NOMO-1 treated with DMSO at 0.1 percent for 48 hours (cell line): ENCODE results near the gene SLC31A2.
"Not testable (repeated sequence)": the region's sequence is repeated elsewhere in the genome, so short reads cannot be mapped to it uniquely, and the experiment has no call there.

Experiments used
- DNase-seq: peaks from one replicate; lab custom pipeline; 2025; ENCODE audit not compliant: unreplicated experiment; lab: John Stamatoyannopoulos, UW

The SLC31A2 gene

DNA sequence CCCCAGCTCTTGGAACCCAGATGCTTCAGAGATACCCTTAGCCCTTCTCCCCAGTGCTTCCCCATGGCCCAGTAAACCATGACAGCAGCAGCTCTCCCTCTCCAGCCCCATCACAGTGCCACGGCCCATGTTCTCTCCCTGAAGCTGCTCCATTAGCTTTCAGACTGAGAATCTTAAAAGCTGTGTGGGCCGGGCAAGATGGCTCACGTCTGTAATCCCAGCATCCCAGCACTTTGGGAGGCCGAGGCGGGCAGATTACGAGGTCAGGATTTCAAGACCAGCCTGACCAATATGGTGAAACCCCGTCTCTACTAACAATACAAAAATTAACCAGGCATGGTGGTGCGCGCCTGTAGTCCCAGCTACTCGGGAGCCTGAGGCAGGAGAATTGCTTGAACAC is 1.2 kb upstream of the SLC31A2 start:
- not testable (repeated sequence) for DNase-seq

DNA sequence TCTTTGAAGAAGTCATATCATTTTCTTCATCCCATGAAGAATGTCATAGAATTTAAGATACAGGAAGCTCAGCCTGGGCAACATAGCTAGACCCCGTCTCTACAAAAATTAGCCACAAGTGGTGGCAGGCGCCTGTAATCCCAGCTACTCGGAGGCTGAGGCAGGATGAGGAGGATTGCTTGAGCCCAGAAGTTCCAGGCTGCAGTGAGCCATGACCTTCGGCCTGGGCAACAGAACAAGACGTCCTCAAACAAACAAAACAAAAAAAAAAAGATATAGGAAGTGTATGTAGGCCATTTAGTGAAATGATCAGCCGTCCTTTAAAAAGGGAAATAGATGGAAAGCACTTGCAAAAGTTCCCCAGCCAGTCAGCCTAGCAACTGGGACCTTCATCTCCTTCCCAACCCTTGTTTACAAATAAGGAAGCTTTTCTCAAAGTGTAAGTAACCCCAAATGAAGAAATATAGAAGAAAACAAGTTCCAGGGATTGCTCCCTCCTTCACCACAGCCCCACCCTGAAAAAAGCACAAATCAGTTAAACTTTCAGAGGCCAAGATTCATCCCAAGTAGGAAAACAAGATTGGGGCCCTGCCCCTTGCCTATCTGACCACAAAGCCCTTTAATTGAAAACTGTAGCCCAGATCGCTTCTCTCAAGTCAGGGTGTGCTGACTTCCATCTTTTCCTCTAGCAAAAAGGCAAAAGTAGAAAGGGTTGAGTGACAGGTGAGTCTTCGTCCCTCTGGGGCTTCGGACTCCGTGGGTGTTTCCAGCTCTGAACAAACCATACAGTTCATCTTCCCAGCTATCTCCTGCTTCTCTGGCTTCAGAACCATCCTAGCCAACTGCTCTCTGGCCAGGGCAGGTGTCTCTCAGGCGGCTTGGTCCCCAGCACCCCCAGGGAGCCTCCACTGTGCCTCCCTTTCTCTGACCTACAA is 1.2 kb downstream of the SLC31A2 start:
- peak; percentile 39 for DNase-seq

DNA sequence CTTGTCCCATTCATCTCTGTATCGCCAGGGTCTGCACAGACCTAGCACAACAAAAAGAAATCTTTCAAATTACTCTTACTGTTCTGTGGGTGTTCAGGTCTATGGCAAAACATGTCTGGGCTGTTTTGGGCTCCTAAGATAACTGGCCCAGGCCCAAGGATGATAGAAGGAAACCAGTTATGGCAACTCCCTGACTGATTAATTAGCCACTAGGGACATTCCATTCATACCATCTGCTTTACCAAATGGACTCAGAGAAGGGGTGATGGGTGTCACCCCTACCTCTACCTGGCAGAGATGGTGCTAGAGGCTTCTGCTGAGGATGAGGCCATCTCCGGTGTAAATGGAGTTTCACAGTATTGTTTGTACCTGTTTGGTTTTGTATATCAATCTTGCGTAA is 1.9 kb downstream of the SLC31A2 start:
- no peak for DNase-seq

DNA sequence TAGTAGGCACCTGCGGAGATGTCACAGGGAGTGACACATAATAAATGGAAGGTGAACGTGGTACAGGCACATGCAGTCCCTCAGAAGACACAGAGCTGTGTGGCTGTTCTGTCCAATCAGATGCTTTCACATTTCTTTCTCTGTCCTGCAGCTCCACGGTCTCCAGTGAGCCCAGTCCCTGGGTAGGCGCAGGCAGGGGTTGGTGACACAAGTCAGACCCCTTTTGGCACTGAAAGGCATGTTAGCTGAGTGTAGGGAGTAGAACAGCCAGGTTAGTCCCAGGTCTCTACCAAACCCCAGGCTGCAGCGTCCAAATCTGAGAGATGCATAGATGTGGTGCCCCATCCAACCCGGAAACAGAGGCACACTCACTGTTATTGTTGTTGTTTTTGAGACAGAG is 2.8 kb downstream of the SLC31A2 start:
- no peak for DNase-seq

DNA sequence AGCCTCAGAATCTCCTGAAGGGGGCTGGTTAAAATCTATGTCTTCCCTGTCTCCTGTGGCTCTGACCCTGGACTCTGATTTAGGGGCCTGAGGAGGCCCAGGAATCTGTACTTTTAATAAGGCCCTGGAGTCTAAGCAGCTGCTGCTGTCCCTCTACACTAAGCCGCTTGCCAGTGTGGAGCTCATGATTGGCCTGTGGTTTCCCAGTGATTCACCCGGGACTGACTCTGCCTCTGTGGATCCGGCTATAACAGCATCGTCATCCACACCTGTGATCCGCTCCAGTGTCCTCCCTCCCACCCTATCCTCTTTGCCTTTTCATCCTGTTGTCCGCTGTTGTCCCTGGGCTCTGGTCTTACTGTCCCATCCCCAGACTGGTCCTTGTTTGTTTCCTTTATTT is 3.7 kb downstream of the SLC31A2 start:
- peak; percentile 38 for DNase-seq

DNA sequence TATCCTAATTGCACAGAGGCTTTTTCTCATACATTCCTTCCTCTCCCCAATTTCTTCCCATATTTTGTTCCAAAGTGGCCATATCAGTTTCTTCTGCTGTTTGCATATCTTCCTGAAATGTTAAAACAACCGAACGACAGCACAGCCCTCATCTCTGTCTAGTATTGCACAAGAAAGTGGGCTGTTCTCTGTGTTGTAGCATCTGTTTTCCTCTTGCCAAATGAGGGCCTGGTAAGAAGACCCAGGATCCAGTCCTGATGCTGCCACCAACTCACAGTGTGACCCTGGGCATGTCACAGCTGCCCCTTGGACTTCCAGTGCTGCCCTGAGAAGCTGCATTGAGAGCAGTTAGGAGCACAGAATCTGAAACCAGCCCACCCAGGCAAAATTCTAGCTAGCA is 4.1 kb downstream of the SLC31A2 start:
- DNase-seq: peak; percentile 56

DNA sequence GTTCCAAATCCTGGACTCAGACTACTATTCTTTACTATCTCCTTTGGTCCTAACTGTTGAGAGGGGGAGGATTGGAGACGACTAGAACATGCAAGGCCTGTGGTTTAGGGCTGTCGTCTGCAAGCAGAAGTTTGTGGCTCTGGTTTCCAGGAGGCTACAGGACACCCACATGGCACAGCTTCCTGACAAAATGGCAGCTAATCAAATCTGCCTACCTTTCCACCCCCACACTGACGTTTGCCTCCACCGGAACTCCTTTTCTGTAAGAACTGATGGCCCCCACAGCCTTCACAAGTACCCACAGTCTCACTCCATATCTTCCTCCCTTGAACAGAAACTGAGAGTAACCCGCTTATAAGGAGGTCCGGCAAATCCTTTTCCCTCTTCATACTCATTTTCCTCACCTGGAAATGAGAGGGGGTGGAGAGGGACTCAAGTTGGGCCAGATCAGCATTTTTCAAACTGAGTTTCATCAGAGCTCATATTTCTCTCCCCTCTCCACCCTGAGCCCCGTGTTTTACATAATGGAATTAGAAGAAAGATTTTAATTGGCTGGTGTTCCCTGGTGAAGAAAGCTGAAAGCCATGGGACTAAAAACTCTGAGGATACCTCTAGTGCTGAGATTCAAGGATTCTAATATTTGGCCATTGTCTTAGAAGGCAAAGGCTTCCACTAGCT is 5.2 kb downstream of the SLC31A2 start:
- DNase-seq: peak; percentile 65

DNA sequence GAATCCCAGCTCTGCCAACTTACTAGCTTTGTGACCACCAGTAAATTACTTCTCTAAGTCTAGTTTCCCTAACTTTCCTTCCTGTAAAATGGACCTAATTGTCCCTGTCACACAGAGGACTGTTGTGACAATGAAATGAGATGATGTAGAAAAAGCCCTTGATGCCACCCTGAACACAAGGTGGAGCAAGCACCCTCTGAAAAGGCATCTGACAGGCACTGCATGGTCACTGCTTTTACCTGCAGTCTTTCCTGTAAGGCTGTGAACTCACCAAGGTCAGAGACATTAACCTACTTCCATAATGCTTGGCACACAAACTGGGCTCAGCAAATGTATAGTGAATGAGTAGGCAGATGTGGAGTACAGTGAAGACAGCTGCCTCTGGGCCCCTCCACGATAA is 6.1 kb downstream of the SLC31A2 start:
- DNase-seq: no peak

DNA sequence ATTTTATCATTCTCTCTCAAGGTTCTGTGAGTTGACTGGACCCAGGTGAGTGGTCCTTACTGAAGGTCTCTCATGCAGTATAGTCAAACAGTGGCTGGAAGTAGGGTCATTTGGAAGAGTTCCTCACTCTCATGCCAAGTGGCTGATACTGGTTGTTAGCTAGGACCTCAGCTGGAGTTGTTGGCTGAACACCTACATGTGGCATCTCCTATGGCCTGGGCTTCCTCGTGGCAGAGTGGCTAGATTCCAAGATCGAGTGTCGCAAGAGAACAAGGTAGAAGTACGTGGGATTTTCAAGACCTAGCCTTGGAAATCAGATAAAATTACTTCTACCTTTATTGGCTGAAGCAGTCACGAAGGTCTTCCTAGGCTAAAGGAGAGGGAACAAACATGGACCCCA is 7.6 kb downstream of the SLC31A2 start:
- DNase-seq: no peak

DNA sequence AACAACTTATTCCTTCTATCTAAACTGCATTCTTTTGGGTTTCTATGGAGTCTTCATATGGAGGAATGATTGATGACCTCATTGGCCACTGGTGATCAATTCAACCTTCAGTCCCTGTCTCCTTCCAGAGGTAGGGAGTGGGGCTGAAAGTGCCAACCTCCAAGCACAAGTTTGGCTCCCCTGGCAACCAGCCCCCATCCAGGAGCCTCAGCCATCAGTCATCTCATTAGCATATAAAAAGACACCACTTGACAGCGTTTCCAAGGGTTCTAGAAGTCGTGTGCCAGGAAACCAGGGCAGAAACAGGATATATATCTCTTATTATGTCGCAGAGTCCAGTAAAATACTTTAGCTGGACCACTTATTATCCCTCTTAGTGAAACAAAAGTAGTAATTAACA is 9.8 kb downstream of the SLC31A2 start:
- no peak for DNase-seq

DNA sequence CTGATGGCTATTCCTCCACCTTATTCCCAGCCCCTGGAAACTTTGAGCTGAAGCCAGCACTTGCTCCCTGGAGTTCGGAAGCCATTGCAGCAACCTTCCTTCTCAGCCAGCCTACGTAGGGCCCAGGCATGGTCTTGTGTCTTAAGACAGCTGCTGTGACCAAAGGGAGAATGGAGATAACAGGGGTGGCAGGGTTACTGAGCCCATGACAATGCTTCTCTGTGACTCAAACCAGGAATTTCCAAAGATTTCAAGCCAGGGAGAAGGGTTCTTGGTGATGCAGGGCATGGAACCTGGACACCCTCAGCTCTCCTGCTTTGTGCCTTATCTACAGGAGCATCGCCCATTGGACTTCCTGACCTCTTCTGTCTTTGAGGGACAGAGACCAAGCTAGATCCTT is 12.2 kb downstream of the SLC31A2 start:
- DNase-seq: no peak

DNA sequence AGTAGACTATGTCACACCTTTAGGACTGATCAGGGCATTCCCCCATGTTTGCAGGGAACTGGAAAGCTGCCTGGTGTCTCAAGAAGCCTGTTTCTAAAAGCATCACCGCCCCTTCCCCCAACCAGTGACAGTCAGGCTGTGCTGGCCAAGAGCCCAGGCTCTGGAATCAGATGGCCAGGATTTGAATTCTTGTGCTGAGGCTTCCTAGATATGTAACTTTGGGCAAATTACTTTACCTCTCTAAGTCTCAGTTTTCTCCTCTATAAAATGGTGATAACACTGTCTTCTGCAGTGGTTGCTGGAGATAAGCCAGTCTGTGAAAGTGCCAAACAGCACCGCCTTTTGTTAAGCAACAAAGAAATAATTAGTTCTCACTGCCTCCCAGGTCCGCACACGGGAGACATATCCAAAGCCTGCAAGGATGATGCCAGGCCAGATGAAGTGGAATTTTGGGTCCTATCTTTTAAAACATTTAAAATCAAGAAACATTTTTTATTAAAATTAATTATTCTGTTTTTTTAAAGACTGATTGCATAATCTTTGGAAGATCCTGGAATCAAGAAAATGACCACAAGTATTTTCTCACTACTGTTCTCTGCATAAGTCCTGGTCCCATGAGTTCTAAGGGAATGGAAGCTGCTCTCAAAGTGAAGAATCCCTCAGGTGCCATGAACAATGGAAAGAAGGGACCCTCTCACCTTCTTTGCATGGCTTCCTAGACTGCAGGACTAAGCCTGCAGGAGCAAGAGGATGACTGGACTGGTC is 13.9 kb downstream of the SLC31A2 start:
- no peak for DNase-seq

DNA sequence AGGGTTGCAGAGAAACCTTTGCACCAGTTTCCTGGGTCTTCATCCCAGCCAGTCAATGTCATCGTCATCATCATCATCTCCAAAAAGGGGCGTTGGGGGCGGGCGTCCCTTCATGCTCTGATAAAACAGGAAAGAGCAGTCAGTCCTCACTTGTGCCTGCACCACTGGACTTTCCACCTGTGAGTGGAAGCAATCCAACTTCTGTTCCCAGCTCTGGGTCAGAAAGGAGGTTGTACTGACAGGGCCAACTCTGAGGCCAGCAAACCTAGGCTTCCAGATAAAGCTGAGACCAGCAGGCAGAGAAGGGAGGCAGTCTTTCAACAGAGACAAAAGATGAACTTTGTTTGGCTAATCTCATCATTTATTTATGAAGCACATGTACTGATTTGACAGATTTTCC is 15.2 kb downstream of the SLC31A2 start:
- no peak for DNase-seq

DNA sequence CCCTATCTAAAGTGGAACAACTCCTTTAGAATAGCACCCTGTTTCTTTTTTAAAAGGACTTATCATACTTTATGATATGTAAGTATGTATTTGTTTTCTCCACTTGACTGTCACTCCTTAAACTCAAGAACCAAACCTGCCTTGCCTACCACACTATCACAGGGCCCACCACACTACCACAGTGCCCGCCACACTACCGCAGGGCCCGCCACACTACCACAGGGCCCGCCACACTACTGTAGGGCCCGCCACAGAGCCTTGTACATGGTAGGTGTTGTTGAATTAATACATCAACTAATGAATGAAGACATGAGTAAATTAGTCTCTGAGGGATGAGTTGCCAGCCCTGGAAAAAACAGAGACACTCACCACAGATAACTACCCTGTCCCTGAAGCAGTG is 18.0 kb downstream of the SLC31A2 start:
- no peak for DNase-seq

DNA sequence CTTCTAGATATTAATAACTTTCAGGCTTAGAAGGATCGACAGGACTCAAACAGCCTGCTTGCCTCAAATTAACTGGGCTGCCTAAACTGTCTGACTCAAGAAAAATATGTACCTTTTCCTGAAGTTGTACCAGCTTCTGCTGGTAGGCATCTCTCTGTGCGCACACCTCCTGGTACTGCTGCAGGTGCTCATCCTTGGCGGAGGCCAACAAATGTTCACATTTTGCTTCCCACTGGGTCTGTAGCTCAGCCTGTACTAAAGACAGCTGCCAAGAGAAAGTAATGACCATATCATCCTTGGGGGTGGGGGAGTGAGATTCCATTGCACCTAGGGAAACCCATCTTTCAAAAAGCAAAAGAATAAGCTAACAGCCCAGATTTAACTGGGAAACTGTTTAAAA is 22.5 kb downstream of the SLC31A2 start:
- no peak for DNase-seq

DNA sequence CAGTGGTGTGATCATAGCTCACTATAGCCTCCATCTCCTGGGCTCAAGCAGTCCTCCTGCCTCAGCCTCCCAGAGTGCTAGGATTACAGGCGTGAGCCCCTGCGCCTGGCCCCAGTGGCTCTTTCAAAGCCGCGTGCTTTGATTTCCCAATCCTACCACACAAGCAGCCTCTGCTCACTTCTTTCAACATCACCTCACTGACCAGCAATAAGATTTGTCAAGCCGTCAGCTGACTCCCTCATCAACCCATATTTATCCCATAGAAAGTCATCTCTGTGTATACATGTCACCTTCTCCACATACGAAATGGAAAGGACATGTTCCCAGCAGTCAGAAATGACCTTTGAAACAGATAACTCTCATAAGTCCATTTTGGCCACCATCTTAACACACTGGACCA is 26.0 kb downstream of the SLC31A2 start:
- no peak for DNase-seq

DNA sequence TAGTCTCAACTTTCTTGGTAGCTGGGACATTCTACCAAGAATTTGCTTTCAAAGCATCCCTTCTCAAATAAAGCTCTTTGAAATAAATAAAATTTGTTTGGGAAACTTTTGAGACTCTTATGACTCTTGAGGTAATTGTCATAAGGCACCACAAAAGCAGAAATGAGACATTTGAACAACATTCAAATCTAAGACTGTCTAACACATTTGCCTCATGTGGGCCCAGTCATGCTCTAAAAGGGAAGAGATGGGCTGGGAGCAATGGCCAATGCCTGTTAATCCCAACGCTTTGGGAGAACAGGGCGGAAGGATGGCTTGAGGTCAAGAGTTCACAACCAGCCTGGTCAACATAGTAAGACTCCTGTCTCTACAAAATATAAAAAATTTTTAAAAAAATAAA is 26.4 kb downstream of the SLC31A2 start:
- DNase-seq: no peak

DNA sequence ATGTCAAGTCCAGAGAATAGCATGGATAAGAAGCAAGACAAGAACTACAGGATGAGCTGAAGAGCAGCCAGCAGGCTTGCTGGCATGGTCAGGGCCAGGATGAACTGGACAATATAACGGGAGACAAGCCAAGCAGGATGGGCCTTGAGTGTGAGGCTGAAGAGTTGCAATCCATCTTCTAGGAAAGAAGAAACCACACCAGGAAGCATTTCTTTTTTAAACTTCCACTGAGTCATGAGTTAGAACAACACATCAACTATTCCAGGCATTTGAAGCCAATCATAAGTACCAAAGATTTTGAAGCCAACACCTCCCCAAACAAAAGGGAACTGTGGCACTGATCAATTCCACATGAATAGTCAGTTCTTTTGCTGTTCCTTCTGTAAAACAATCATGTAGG is 27.3 kb downstream of the SLC31A2 start:
- no peak for DNase-seq

DNA sequence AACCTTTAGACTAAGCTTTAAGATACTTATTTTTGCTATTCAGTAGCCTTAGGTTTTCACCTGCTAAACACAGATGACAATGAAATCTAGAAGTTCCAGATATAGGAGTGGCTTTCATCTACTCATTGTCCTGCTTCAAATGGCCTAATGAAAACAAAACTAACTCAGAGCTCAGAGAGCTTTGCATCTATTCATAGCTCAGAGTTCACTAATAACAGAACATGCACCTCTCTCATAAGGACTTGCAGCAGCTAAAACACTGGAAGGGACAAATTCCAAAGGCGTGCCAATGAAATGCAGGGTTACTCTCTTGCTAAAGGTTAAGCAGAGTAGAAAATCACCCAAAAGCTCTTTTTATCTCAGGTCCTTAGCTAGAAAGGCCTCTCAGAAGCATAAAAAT is 29.0 kb downstream of the SLC31A2 start:
- no peak for DNase-seq

DNA sequence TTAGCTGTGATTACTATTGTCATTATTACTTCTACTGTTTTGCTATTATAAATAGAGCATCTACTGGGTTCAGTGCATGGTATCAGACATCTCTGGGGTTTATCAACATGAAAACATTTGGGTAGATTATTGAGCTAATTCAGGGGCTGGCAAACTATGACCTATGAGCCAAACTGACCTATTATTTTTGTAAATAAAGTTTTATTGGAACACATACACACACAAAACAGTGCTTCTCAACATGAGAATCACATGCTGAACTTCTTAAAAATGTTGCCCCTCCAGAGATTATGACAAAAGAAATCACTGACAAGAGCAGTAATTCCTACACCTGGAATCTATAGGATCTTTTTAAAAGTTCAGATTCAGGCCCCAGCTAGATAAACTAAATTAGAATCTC is 30.4 kb downstream of the SLC31A2 start:
- DNase-seq: no peak

DNA sequence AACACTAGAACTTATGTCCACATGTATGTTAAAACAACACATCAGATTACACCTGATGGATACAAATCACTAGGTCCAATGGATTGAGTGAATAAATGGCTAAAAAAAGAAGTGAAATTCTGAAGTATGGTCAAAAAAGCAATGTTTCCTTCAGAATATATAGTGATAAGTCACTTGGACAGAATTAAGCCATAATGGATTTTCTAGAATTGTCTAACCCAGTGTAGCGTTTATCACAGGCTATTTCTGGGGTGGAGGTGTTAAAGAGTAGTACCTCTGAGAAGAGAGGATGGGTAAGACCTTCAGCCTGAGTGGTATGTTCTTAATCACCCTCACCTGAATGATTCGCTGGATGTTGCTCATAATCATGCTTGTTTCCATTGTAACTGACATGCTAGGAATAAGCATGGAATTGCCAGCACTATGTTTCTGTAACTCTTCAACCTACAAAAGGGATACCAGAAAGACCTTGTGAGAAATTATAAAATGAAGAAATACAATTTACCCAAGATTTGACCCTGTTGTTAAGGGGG is 33.2 kb downstream of the SLC31A2 start:
- no peak for DNase-seq

DNA sequence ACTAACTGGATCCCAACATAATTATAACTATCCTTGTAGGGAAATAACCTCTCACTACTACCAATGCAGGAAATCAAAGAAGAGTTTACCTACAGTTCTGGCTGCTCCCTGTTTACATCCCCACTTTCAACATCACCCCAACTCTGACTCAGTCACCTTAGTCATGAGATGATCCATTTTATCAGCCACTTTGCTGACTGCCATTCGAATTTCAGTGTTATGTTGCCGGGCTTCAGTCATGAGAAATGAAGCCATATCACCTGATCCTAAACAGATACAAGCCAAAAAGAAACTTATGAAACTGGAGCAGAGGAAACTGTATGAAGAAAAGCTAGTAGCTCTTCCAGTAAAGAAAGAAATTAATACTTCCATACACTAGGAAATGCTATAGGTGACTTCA is 33.7 kb downstream of the SLC31A2 start:
- no peak for DNase-seq
